ENCODE data around the gene SMYD3. TPM values are rescaled to one million over a fixed set of nuclear protein-coding genes. Genes with fewer than 3 reads are reported as not detected.

SMYD3 gene
- total RNA-seq, 1 donor: 45.5 TPM

- no peak overlapping the region for H3K4me3 ChIP-seq (ENCODE audit: low read depth, low read length)
- DNase-seq (ENCODE audit: low read depth): no peak
- no peak for TF ChIP-seq CTCF (IDR thresholded peaks at IDR 0.05; ENCODE audit: insufficient read depth, low read length)
Measured at GRCh38 chr1:246068619-246069509, 438.2 kb downstream of the SMYD3 start.

DNA sequence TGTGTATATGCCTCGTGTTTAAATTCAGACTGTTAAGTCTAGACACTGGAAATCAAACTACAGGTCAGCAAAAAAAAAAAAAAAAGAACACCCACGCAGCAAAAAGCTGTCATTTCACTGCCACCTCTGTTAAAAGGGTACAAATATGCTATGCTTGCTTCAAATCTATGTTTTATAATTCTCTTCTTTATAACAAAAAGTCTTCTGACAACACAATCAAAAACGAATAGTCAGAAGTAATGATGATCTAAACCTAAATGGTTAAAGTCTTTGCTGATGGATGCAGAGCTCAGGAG, 438.9 kb downstream of the SMYD3 start:
- H3K4me3 ChIP-seq (ENCODE audit: low read depth, low read length): no peak overlapping the region
- DNase-seq (ENCODE audit: low read depth): no peak
- TF ChIP-seq CTCF (IDR thresholded peaks at IDR 0.05; ENCODE audit: insufficient read depth, low read length): no peak

DNA sequence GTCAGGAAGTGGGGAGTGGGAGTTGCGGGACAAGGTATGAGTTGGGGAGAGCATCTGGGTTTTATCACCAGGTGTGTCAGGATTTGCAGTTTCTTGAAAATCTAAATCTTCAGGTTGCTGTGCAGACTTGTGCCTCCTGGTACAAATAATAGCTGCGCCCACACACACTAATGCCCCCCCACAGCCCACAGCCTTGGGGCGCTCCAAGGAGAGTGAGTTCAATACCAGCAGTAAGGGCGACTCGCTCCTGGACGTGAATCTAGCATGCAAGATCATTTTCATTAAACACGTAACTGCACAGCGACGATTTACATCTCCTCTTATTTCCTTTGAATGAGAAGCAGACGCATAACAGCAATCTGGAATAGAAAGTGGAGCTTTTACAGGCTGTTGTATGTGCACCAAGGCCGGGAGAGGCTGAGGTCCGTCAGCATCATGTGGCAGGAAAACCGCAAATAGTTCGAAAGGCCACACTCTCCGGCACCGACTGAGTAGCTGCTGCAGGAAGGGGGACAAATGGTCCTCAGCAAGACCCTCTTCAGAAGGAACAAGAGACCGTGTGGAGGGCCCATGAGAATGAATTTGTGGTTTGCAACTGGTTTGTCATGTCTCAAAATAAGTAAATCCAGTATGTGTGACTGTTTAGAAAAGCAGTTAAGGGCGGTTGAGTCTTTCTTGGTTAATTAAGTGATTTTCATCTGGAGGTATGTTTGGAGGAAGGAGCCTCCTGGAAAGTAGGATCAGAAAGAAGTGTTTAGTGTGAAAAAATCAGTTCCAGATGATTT, 439.5 kb downstream of the SMYD3 start:
- no peak overlapping the region for H3K4me3 ChIP-seq (ENCODE audit: low read depth, low read length)
- DNase-seq (ENCODE audit: low read depth): no peak
- TF ChIP-seq CTCF (IDR thresholded peaks at IDR 0.05; ENCODE audit: insufficient read depth, low read length): no peak

DNA sequence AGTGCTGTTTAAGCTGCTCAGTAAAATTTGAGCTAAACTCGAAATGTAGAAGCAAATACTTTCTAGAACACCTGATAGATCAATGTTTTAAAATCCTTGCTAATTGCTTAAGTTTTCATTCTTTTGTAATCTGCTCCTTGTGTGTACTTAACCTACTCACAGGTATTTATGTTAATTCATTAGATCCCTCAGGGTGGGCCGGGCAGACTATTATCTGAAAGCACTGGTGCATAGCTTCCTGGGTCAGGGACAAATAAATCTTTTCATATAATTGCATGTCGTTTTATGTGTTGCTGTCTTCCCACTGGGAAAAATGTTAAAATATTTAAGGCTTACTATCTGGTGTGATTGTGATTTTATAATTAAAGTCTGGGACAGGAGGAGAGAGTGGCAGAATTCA, 440.5 kb downstream of the SMYD3 start:
- DNase-seq (ENCODE audit: low read depth): no peak
- no peak overlapping the region for H3K4me3 ChIP-seq (ENCODE audit: low read depth, low read length)
- no peak for TF ChIP-seq CTCF (IDR thresholded peaks at IDR 0.05; ENCODE audit: insufficient read depth, low read length)

GRCh38 chr1:246065592-246065991, 441.5 kb downstream of the SMYD3 start:
- no peak for TF ChIP-seq CTCF (IDR thresholded peaks at IDR 0.05; ENCODE audit: insufficient read depth, low read length)
- no peak overlapping the region for H3K4me3 ChIP-seq (ENCODE audit: low read depth, low read length)
- no peak for DNase-seq (ENCODE audit: low read depth)

DNA sequence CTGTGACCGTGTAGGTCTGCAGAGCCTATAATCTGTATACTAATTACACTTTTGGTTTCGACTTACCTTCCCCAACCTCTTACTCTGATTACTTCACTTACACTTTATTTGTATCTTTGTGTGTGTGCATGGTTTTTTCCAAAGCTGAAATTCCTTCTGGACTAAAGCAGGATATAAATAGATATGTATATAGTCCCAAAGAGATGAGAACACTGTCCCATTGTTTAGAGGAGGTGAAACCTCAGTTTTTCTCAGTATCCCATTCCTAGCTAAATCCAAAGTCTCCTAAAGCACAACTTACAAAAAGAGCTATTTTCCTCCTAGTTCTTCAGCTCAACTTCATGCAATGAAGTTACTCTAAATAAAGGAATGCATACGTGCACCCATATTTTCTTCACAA, 442.2 kb downstream of the SMYD3 start:
- no peak for DNase-seq (ENCODE audit: low read depth)
- no peak for TF ChIP-seq CTCF (IDR thresholded peaks at IDR 0.05; ENCODE audit: insufficient read depth, low read length)
- no peak overlapping the region for H3K4me3 ChIP-seq (ENCODE audit: low read depth, low read length)

All from fibroblast of the aortic adventitia (primary cell).